HG02943 (cell line): ENCODE results near the gene LRRC1.
A peak's percentile ranks its signal among the peaks of the same experiment; 100 is the strongest.
"Not testable (repeated sequence)": the region's sequence is repeated elsewhere in the genome, so short reads cannot be mapped to it uniquely, and the experiment has no call there.

Experiments
- ATAC-seq: cut with Tn5 transposase; IDR thresholded peaks from one replicate; pipeline ENCODE4 v1.9.1; 2021; ENCODE audit warnings: mild to moderate bottlenecking, low read depth, moderate library complexity; ENCODE audit not compliant: unreplicated experiment

Gene LRRC1

DNA sequence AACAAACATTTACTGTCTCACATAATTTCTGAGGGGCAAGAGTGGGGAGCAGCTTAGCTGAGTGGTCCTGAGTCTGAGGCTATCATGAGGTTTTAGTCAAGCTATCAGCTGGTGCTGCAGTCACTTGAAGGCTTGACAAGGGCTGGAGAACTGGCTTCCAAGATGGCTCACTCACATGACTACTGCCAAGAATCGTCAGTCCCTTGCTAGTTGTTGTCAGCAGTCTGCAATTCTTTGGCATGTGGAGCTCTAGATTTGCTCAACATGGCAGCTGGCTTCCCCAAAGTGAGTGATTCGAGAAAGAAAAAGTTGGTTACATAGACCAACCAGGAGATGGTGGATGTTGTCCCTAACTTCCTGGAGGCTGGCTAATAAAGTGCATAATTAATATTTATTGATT is 2.8 kb upstream of the LRRC1 start:
- no peak for ATAC-seq

GRCh38 chr6:53792973-53793317 is 1.9 kb upstream of the LRRC1 start:
- no peak for ATAC-seq

DNA sequence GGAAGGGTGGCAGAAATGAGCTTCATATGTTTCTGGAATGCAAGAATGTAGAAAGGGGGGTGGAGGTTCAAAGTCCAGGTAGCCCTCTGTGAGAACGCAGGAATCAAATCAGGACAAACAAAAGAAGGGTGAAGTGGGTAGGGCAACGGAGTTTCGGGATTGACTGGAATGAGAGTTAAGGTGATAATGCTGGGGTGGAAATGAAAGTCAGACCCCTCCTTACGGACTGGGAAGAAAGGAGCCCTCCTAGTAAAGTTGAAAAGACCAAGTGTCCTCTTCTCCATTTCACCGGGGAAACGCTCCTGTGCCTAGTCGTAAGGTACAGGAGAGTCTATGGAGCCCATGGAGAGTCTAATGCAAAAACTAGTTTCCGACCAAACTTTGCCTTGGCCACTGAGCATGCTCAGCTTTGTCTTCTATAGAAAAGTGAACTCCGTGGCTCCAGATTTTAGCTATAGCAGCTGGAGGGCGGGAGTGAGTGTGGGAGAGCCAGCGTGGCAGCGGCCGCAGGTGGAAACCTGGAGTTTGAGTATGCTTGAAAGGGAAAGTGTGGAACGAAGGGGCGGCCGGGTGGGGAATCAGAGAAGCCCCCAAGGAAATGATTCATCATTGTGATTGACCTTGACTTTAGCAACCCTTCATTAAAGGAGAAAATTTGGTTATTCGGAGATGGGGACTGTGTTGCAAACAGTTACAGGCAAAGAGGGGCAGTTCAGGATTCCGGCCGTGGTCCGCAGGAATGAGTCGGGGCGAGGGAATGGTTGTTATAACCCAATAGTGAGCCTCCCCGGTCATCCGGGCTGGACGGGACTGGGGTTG is 1.3 kb upstream of the LRRC1 start:
- peak; percentile 23 for ATAC-seq

DNA sequence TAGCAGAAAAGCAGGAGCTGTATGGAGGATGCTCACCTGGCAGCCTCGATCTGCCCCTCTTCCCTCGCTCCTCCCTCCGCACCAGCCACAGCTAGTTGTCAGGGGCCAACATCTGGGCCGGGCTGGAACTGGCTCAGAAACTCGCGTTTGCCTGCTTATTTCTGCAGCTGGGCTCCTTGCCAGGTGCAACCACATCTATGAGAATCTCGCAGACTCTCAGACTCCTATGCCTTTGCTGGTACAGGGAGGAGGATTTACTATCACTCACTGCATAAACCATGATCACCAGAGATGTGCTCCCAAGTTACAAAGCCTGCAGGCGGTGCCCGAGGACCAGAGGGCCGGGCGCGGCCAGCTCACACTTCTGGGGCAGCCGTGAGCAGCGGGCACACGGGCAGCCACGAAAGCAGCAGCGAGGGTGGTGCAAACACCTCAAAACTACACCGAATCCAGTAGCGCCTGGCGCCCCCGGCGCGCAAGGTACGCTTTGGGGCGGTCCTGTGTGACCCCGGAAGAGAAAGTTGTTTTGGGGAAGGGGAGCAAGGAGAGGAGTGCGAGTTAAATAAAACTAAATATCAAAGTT is 577 bp upstream of the LRRC1 start:
- ATAC-seq: peak; percentile 61

- ATAC-seq: peak; percentile 17
These were observed 516 bp downstream of the LRRC1 start for GRCh38 chr6:53795340-53795701.

DNA sequence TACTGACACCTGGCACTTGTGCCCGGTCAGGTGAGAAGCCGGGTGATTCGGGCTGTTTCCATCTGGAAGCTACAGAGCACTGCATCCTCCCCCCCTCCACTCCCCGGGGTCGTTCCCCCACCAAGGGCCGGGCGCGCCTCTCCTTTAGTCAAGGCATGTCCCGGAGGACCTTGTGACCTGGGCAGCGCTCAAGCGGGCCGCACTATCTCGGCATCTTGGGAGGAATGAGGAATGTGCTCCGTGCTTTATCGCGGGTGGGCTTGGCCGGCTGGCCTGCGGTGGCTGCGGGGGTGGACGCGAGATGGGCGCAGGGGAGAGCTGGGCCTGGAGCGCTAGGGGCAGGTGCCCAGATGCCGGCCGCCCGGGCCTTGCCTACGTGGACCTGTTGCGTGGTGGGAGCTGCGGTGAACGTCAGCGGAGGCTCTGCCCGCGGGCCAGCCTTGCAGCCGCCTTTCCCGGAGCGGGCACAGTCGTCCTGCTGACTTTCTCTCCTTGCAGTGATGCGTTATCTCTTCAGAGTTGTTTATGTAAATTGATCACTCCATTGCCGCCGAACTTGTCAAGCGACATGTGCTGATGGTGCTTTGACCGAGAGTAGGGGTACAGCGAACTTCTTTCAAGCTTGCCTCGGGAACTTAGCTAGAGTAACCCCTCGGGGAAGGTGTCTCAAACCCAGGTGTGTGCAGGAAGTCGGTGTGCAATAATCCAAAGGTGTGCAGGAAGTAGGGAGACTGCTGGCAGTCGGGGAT is 1.1 kb downstream of the LRRC1 start:
- no peak for ATAC-seq

DNA sequence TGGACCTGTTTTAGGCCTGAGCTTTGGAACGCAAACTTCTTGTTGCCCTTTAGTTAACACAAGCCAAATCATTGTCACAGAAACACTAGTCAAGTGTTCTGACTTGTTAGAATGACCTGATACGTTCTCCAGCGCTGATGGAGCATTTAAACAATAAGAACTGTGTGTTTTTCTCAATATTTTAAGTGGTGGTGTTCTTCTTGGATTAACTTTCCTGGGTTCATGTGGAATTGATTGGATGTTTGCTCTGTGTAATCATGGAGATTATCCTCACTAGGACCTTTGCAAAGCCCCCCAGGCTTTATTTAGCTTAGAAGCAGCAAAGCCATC is 1.6 kb downstream of the LRRC1 start:
- no peak for ATAC-seq

- ATAC-seq: no peak
These were observed 2.0 kb downstream of the LRRC1 start for GRCh38 chr6:53796791-53797190.

DNA sequence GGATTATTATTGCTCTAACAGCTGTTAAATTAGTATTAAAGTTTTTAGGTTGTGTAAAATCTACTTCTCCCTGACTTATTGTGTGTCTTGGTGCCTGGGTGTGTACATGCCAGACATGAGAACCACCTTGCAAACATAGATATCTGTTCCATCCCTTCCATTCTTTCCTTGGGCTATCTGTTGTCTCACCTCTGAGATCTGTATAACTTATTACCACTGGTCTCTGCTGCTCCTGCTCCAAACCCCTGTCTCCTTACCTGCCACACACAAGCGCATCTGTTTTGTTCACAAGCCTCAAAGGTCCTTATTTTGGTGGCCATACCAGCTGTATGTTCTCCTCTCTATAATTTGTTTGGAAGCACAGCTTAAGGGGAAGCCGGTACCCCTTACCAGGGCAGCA is 2.5 kb downstream of the LRRC1 start:
- no peak for ATAC-seq

DNA sequence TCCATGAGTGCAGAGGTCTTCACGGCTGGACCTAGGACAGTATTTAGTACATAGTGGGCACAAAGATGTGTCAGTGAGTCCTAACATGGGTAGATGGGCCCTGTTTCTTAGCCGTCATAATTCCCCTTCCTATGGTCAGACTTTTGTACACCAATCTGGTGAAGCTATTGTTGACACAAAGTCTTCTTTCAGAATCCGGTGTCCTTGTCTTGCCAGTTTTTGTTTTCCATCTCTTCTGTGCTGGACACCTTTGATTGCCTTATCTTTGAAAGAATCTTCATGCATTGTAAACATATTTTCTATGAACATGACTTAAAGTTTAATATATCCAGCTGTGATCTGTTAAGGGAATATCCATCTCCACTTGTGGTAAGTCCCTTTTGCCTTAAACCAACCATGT is 4.5 kb downstream of the LRRC1 start:
- no peak for ATAC-seq

- ATAC-seq: no peak
These were observed 6.2 kb downstream of the LRRC1 start for GRCh38 chr6:53801022-53801421.

GRCh38 chr6:53802582-53802981 is 7.8 kb downstream of the LRRC1 start:
- ATAC-seq: no peak

GRCh38 chr6:53803081-53803860 is 8.5 kb downstream of the LRRC1 start:
- no peak for ATAC-seq

DNA sequence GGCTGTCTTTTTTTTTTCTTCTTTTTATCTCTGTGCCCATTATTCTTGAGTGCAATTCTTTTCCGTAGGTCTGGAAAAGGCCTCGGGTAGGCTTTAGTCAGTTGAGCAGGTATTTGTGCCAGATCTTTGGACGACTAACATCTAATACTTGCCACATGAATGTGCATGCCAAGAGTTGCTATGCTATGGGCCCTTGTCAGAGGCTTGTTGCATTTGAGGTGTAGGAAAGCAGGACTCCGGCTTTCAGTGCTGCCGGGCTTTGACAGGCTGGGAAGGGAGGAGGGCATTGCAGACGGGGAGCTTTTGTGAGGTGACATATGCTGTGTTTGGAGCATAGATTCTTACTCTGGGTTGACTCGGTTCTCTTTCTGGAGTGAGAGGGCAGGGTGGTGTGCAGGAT is 10.2 kb downstream of the LRRC1 start:
- ATAC-seq: no peak

DNA sequence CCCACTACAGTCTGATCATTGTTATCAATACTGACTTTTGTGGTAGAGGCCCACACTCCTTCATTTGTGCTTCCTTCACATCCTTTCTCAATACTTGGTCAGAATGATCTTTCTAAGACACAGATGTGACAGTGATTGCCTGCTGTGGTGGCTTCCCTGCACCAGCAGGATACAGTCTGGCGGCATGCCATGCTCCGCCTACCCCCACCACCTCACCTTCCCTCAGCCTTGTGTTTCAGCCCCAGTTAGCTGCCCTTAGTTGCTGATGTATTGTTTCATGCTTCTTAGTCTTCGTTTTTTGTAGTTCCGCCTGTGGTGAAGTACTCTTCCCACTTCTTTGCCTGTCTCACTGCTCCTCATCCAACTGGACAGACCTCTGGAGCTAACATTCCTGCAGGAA is 10.9 kb downstream of the LRRC1 start:
- no peak for ATAC-seq

DNA sequence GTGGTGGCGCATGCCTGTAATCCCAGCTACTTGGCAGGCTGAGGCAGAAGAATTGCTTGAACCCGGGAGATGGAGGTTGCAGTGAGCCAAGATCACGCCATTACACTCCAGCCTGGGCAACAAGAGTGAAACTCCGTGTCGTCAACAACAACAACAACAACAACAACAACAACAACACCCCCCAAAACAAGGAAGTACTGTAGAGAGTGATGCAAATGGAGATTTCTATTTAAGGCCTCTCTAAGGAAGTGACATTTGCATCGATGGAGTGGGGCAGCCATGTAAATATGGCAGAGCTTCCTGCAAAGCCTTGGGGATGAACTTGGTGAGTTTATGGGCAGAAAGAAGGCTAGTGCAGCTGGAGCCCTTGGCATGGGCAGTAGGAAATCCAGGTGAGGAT is 12.8 kb downstream of the LRRC1 start:
- ATAC-seq: not testable (repeated sequence)

DNA sequence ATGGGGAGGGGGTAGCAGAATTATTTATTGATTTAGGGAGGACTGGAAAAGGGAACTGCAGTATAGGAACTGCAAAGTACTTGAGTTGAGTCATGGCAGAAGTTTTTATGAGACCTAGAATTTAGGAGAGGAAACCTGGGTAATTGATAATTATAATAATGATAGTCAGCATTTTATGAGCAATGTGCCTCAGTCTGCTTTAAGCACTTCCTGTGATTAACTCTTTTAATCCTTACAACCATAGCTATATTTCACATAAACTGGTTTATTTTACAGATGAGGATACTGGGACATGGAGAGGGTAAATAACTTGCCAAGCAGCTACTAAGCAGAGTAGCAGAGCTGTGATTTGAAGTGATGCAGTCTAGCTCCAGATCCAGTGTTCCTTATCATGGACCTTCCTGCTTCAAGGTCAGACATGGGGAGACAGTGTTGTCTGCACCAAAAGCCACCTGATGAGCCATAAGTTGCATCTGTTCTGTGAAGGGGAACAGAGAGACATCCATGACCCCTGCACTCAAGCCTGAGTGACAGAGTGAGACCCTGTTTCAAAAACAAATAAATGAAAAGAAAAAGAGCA is 13.6 kb downstream of the LRRC1 start:
- ATAC-seq: no peak

- ATAC-seq: no peak
These were observed 14.9 kb downstream of the LRRC1 start for GRCh38 chr6:53809691-53810090.

- ATAC-seq: peak; percentile 87
These were observed 16.3 kb downstream of the LRRC1 start for GRCh38 chr6:53811082-53811481.

DNA sequence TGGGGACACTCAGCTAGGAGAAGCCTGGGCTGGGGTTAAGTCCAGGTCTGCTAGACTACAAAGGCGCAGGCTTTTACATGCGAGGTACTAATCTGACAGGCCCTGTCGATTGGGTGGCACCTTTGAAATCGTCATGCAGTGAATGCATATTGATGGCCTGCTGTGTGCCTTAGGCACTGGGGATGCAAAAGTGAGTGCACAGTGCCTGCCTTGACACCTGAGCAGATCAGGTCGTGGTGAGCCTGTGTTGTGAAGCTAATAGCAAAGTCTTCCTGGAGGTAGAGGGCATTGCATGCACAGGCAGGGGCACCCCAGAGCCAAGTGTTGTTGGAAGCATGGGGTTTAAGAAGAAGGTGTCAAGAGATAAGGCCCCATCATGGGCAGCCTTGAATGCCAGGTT is 16.9 kb downstream of the LRRC1 start:
- no peak for ATAC-seq

GRCh38 chr6:53813096-53813495 is 18.3 kb downstream of the LRRC1 start:
- ATAC-seq: no peak
